Transverse colon (tissue), 4 donors: ENCODE data around the gene ZNF346. TPM values are rescaled to one million over a fixed set of nuclear protein-coding genes. Genes with fewer than 3 reads are reported as not detected.

Source experiments
- DNase-seq: peaks from one replicate; pipeline ENCODE4 v3.0.0-alpha.2; 2019
- H3K27ac ChIP-seq, 4 donors: fragments of 200-600 bp; sonication (generic); 2 replicates each; pipeline ENCODE4 v1.5.1; 2016 to 2018; ENCODE audit warnings: inconsistent platforms in 4 of 4
- H3K27me3 ChIP-seq: fragments of 200-600 bp; sonication (generic); 2 replicates; pipeline ENCODE4 v1.5.1; 2017; ENCODE audit warnings: inconsistent platforms
- H3K36me3 ChIP-seq, 4 donors: fragments of 200-600 bp; sonication (generic); 2 replicates each; pipeline ENCODE4 v1.5.1; 2017 to 2019; ENCODE audit warnings: inconsistent platforms in 4 of 4
- H3K4me1 ChIP-seq, 4 donors: fragments of 200-600 bp; sonication (generic); 2 replicates each; pipeline ENCODE4 v1.5.1; 2017 to 2020; ENCODE audit warnings: inconsistent platforms in 4 of 4
- H3K4me3 ChIP-seq, 4 donors: fragments of 200-600 bp; sonication (generic); 1 replicate in 1 of 4; 2 replicates in 3 of 4; pipeline versions ENCODE4 v1.5.1 to v1.6.1; 2017 to 2019; ENCODE audit warnings: inconsistent platforms in 4 of 4
- H3K9me3 ChIP-seq, 2 donors: fragments of 200-600 bp; sonication (generic); 2 replicates each; pipeline ENCODE4 v1.5.1; 2017 to 2019; ENCODE audit warnings: inconsistent platforms in 2 of 2
- CTCF ChIP-seq, 5 experiments: fragments of 200-600 bp in 3 of 5; fragments of 450-650 bp in 2 of 5; sonication (generic) in 3 of 5; IDR thresholded peaks; 1 replicate in 2 of 5; 2 replicates in 3 of 5; pipeline ENCODE4 v1.5.1; 2016 to 2017; ENCODE audit warnings: antibody characterized with exemption in 5 of 5, inconsistent platforms in 3 of 5, mild to moderate bottlenecking in 2 of 5, moderate library complexity in 1 of 5
- EP300 ChIP-seq: sonication (generic); formaldehyde crosslinking; IDR thresholded peaks from one replicate; pipeline ENCODE4 v1.6.1; 2017; ENCODE audit warnings: antibody characterized with exemption, low read depth
- POLR2A ChIP-seq: fragments of 450-650 bp; IDR thresholded peaks from one replicate; pipeline ENCODE4 v1.6.1; 2016; ENCODE audit warnings: antibody characterized with exemption, mild to moderate bottlenecking, moderate library complexity
- POLR2AphosphoS5 ChIP-seq, 3 donors: sonication (generic); formaldehyde crosslinking; IDR thresholded peaks; one replicate each; pipeline ENCODE4 v1.6.1; 2016; ENCODE audit warnings: antibody characterized with exemption in 3 of 3
- WGBS, 2 donors: methylation state at CpG; one replicate each; pipeline ENCODE4 v1.1.5; 2018; ENCODE audit warnings: low coverage in 1 of 2; 5-methylcytosine and 5-hydroxymethylcytosine counted together
- in situ Hi-C, 4 donors: fragments of 200-750 bp; cut with MboI; loops; one replicate each; pipeline versions ENCODE4 v1.15.0 to v1.15.1; 2017; ENCODE audit warnings: low sequenced_read_pairs in 3 of 4, low pct_ligation_motif_present in 1 of 4, low pct_unique_long_range_greater_than_20kb in 1 of 4
- intact Hi-C: fragments of 100-400 bp; cut with DNase I; formaldehyde crosslinking; loops from one replicate; pipeline ENCODE4 v1.15.1; 2023; ENCODE audit warnings: low total_unique reads
- total RNA-seq, 4 donors: library from RNA; depleted of rRNA; stranded (reverse); fragments of >200 nt; gene quantifications; one replicate each; pipeline ENCODE4 v1.1.0, GENCODE V29; 2016

ZNF346 gene
- total RNA-seq, 4 donors from 2014 or later: 10.1 to 19.5 (median 12.6) TPM

GRCh38 chr5:177020033-177020432 lies 2.5 kb upstream of the ZNF346 start:
- 95 to 98% methylated on average over 2 of the region's 2 CpGs for WGBS, 2 donors
- Histone ChIP-seq H3K9me3 (no peaks in the 10 kb centered on the region), H3K27ac (no peak overlapping the region), H3K4me3 (no peak overlapping the region), H3K4me1 (peaks cover 4 to 24% (median 16%) of the 10 kb centered on the region in 4 donors), H3K36me3 (no peaks in the 10 kb centered on the region), H3K27me3 (no peaks in the 10 kb centered on the region)
- intact Hi-C loops: no loop called here
- in situ Hi-C loops: no loop called here
- TF ChIP-seq CTCF (IDR thresholded peaks at IDR 0.05): no peak
- TF ChIP-seq POLR2AphosphoS5 (IDR thresholded peaks at IDR 0.05): no peak
- DNase-seq: no peak

- H3K27ac ChIP-seq: peak overlapping the region; percentile 74 to 92 (median 84)
- no peaks in the 10 kb centered on the region for H3K36me3 ChIP-seq
- H3K4me3 ChIP-seq: peak overlapping the region; percentile 69 to 99 (median 84)
- in situ Hi-C loops: no loop called here
- DNase-seq: no peak
- H3K4me1 ChIP-seq: peaks cover 4 to 29% (median 16%) of the 10 kb centered on the region in 4 donors
- 7 to 19% methylated on average over 3 to 6 of the region's 6 CpGs for WGBS, 2 donors
- no peaks in the 10 kb centered on the region for H3K27me3 ChIP-seq
- TF ChIP-seq EP300 (no peak), POLR2AphosphoS5 (IDR thresholded peaks at IDR 0.05) (no peak), CTCF (IDR thresholded peaks at IDR 0.05) (no peak), POLR2A (no peak)
- intact Hi-C loops: no loop called here
- no peaks in the 10 kb centered on the region for H3K9me3 ChIP-seq
Observed at GRCh38 chr5:177023303-177023664, 788 bp downstream of the ZNF346 start.

GRCh38 chr5:177024559-177024958 lies 2.1 kb downstream of the ZNF346 start:
- Histone ChIP-seq H3K36me3 (no peaks in the 10 kb centered on the region), H3K4me1 (peaks cover 4 to 29% (median 16%) of the 10 kb centered on the region in 4 donors), H3K27ac (no peak overlapping the region), H3K4me3 (no peak overlapping the region), H3K27me3 (no peaks in the 10 kb centered on the region), H3K9me3 (no peaks in the 10 kb centered on the region)
- TF ChIP-seq EP300: no peak
- no peak for TF ChIP-seq POLR2A
- TF ChIP-seq CTCF (IDR thresholded peaks at IDR 0.05): no peak
- TF ChIP-seq POLR2AphosphoS5 (IDR thresholded peaks at IDR 0.05): no peak
- in situ Hi-C loops (no loop called here), intact Hi-C loops (no loop called here)
- DNase-seq: no peak
- 80 to 100% methylated on average over 1 of the region's 1 CpG for WGBS, 2 donors

- no peaks in the 10 kb centered on the region for H3K27me3 ChIP-seq
- intact Hi-C loops: no loop called here
- no peak overlapping the region for H3K4me3 ChIP-seq
- DNase-seq: no peak
- in situ Hi-C loops: no loop called here
- H3K36me3 ChIP-seq: no peaks in the 10 kb centered on the region
- WGBS, 2 donors: 79 to 80% methylated on average over 3 of the region's 3 CpGs
- H3K27ac ChIP-seq: no peak overlapping the region
- peaks cover 4 to 29% (median 16%) of the 10 kb centered on the region in 4 donors for H3K4me1 ChIP-seq
- H3K9me3 ChIP-seq: no peaks in the 10 kb centered on the region
- TF ChIP-seq CTCF (IDR thresholded peaks at IDR 0.05) (no peak), EP300 (no peak), POLR2AphosphoS5 (IDR thresholded peaks at IDR 0.05) (no peak), POLR2A (no peak)
Observed at GRCh38 chr5:177025101-177025601, 2.7 kb downstream of the ZNF346 start.
